IMR-90 (cell line): ENCODE data around the gene MPRIP. TPM values are rescaled to one million over a fixed set of nuclear protein-coding genes. Genes with fewer than 3 reads are reported as not detected.

Experiments used
- ATAC-seq: fragments of 200-7000 bp; cut with Tn5 transposase; 2 replicates; pipeline ENCODE4 v1.9.1; 2020; ENCODE audit warnings: low read depth, mild to moderate bottlenecking, moderate library complexity
- BruUV-seq: library from RNA; stranded (reverse); fragments of 400-500 nt; replicated peaks from 2 replicates; lab custom pipeline; 2021; lab: Mats Ljungman, UMichigan
- CTCF ChIA-PET: fragments of 300-600 bp; formaldehyde crosslinking; extraction: SDS; loops from one replicate; lab custom pipeline; 2021; ENCODE audit warnings: antibody characterized with exemption; lab: Yijun Ruan, JAX
- POLR2A ChIA-PET: fragments of 300-600 bp; sonication (Branson Sonifier 250); formaldehyde crosslinking; loops from one replicate; lab custom pipeline; 2022; ENCODE audit warnings: antibody characterized with exemption; ENCODE audit not compliant: unreplicated experiment; lab: Charles Lee
- DNase-seq: peaks from one replicate; pipeline ENCODE4 v3.0.0; 2013
- H2AFZ ChIP-seq: replicated peaks from 2 replicates; pipeline ENCODE3; 2013; ENCODE audit warnings: low read length, mild to moderate bottlenecking; ENCODE audit not compliant: poor library complexity
- H2AK5ac ChIP-seq: 2 replicates; pipeline ENCODE4 v1.6.1; 2013; ENCODE audit warnings: low read depth, low read length, inconsistent platforms
- H2AK9ac ChIP-seq: replicated peaks from 2 replicates; pipeline ENCODE3; 2013; ENCODE audit warnings: mild to moderate bottlenecking, low read depth, low read length, moderate library complexity; ENCODE audit not compliant: poor library complexity
- H2BK120ac ChIP-seq: 2 replicates; pipeline ENCODE4 v1.6.1; 2013; ENCODE audit warnings: low read depth, low read length, inconsistent platforms
- H2BK15ac ChIP-seq: 3 replicates; pipeline ENCODE4 v1.6.1; 2013; ENCODE audit warnings: low read depth, low read length, inconsistent platforms
- H2BK20ac ChIP-seq: 2 replicates; pipeline ENCODE4 v1.6.1; 2013; ENCODE audit warnings: low read depth, mild to moderate bottlenecking, inconsistent platforms, low read length, moderate library complexity
- H2BK5ac ChIP-seq: 2 replicates; pipeline ENCODE4 v1.6.1; 2013; ENCODE audit warnings: mild to moderate bottlenecking, low read depth, low read length, inconsistent platforms; ENCODE audit not compliant: poor library complexity, severe bottlenecking
- H3K14ac ChIP-seq: replicated peaks from 2 replicates; pipeline ENCODE4 v1.6.1; 2013; ENCODE audit warnings: low read depth, low read length, inconsistent platforms
- H3K18ac ChIP-seq: 2 replicates; pipeline ENCODE4 v1.6.1; 2013; ENCODE audit warnings: low read depth, low read length, control low read depth
- H3K23ac ChIP-seq: 2 replicates; pipeline ENCODE4 v1.6.1; 2013; ENCODE audit warnings: low read depth, low read length, inconsistent platforms
- H3K27ac ChIP-seq: 2 replicates; pipeline ENCODE4 v1.5.1; 2013; ENCODE audit warnings: mild to moderate bottlenecking, control low read depth, low read length; ENCODE audit not compliant: insufficient read depth
- H3K27me3 ChIP-seq: 2 replicates; pipeline ENCODE4 v1.6.1; 2013; ENCODE audit warnings: low read length; ENCODE audit not compliant: control insufficient read depth, insufficient read depth
- H3K36me3 ChIP-seq: 2 replicates; pipeline ENCODE4 v1.6.1; 2013; ENCODE audit warnings: low read length, mixed read lengths; ENCODE audit not compliant: control insufficient read depth, insufficient read depth
- H3K4ac ChIP-seq: 2 replicates; pipeline ENCODE4 v1.6.1; 2013; ENCODE audit warnings: low read depth, low read length, inconsistent platforms
- H3K4me1 ChIP-seq: 2 replicates; pipeline ENCODE4 v1.6.1; 2013; ENCODE audit warnings: low read length, mixed read lengths; ENCODE audit not compliant: control insufficient read depth, insufficient read depth
- H3K4me2 ChIP-seq: 2 replicates; pipeline ENCODE4 v1.6.1; 2013; ENCODE audit warnings: low read depth, mild to moderate bottlenecking, control low read depth, low read length, moderate library complexity
- H3K4me3 ChIP-seq: 2 replicates; pipeline ENCODE4 v1.5.1; 2013; ENCODE audit warnings: low read depth, mild to moderate bottlenecking, control low read depth, low read length, moderate library complexity; ENCODE audit not compliant: insufficient read depth
- H3K56ac ChIP-seq: 2 replicates; pipeline ENCODE4 v1.6.1; 2013; ENCODE audit warnings: low read length, inconsistent platforms; ENCODE audit not compliant: insufficient read depth; ENCODE audit errors: extremely low read depth
- H3K79me1 ChIP-seq, 2 experiments: 2 replicates each; pipeline ENCODE4 v1.6.1; 2013; ENCODE audit warnings: low read length in 2 of 2, inconsistent platforms in 1 of 2, low read depth in 1 of 2
- H3K9ac ChIP-seq: 2 replicates; pipeline ENCODE4 v1.6.1; 2013; ENCODE audit warnings: low read depth, low read length, control low read depth
- H3K9me1 ChIP-seq: 2 replicates; pipeline ENCODE4 v1.6.1; 2013; ENCODE audit warnings: low read length, inconsistent platforms; ENCODE audit not compliant: insufficient read depth
- H3K9me3 ChIP-seq: 2 replicates; pipeline ENCODE4 v1.6.1; 2013; ENCODE audit warnings: low read length; ENCODE audit not compliant: control insufficient read depth, insufficient read depth
- H4K20me1 ChIP-seq: 2 replicates; pipeline ENCODE4 v1.6.1; 2013; ENCODE audit warnings: low read length, inconsistent platforms; ENCODE audit not compliant: insufficient read depth
- H4K5ac ChIP-seq: 2 replicates; pipeline ENCODE4 v1.6.1; 2013; ENCODE audit warnings: mild to moderate bottlenecking, low read depth, low read length, control low read depth
- H4K8ac ChIP-seq, 2 experiments: 2 replicates each; pipeline ENCODE4 v1.6.1; 2013; ENCODE audit warnings: low read depth in 2 of 2, low read length in 2 of 2, control low read depth in 1 of 2, inconsistent platforms in 1 of 2
- H4K91ac ChIP-seq: 2 replicates; pipeline ENCODE4 v1.6.1; 2013; ENCODE audit warnings: low read depth, low read length, inconsistent platforms; ENCODE audit not compliant: insufficient read depth
- MAFK ChIP-seq: IDR thresholded peaks from 2 replicates; pipeline ENCODE4 v1.6.1; 2012; ENCODE audit warnings: low read depth, low read length, improper control_type of control experiment
- MAZ ChIP-seq: IDR thresholded peaks from 2 replicates; pipeline ENCODE4 v1.6.1; 2012; ENCODE audit warnings: low read depth, mild to moderate bottlenecking, low read length, improper control_type of control experiment, moderate library complexity, borderline replicate concordance
- POLR2A ChIP-seq: IDR thresholded peaks from 2 replicates; pipeline ENCODE4 v1.6.1; 2012; ENCODE audit warnings: mild to moderate bottlenecking, low read depth, low read length
- RCOR1 ChIP-seq: IDR thresholded peaks from 2 replicates; pipeline ENCODE4 v1.6.1; 2012; ENCODE audit warnings: mild to moderate bottlenecking, low read length, improper control_type of control experiment; ENCODE audit not compliant: insufficient replicate concordance
- RFX5 ChIP-seq: IDR thresholded peaks from 2 replicates; pipeline ENCODE4 v1.8.0; 2012; ENCODE audit warnings: low read depth, mild to moderate bottlenecking, low read length, moderate library complexity
- WGBS, 2 experiments: methylation state at CpG; one replicate each; pipeline versions ENCODE4 v1.1.5 to v1.1.7; 2013; ENCODE audit warnings: missing lambda C conversion rate in 2 of 2; ENCODE audit not compliant: insufficient read length in 1 of 2; ENCODE audit errors: extremely low coverage in 2 of 2; 5-methylcytosine and 5-hydroxymethylcytosine counted together
- dilution Hi-C: fragments of 300-500 bp; cut with HindIII; formaldehyde crosslinking; loops from one replicate; pipeline ENCODE4 v1.14.3; 2018; ENCODE audit warnings: low sequenced_read_pairs; ENCODE audit not compliant: unreplicated experiment
- in situ Hi-C: fragments of 300-500 bp; cut with MboI; formaldehyde crosslinking; loops from 3 replicates; pipeline ENCODE4 v1.14.3; 2019; ENCODE audit warnings: low sequenced_read_pairs, inconsistent platforms, mixed read lengths
- intact Hi-C: fragments of 100-400 bp; cut with micrococcal nuclease; formaldehyde crosslinking; loops from 2 replicates; pipeline ENCODE4 v1.10.0; 2022
- polyA plus RNA-seq, 3 experiments: library from polyadenylated mRNA; depleted of rRNA; stranded (reverse); fragments of >200 nt; gene quantifications; 2 replicates each; pipeline ENCODE4 v1.2.3, GENCODE V29; 2012; ENCODE audit warnings: low replicate concordance in 1 of 3
- total RNA-seq: library from RNA; depleted of rRNA; stranded (reverse); fragments of >200 nt; gene quantifications from 2 replicates; pipeline ENCODE4 v1.2.3, GENCODE V29; 2012

The MPRIP gene
- total and polyA plus RNA-seq, 2 of the 4 experiments (the other 2 are of a cell fraction): 111 to 149 TPM

DNA sequence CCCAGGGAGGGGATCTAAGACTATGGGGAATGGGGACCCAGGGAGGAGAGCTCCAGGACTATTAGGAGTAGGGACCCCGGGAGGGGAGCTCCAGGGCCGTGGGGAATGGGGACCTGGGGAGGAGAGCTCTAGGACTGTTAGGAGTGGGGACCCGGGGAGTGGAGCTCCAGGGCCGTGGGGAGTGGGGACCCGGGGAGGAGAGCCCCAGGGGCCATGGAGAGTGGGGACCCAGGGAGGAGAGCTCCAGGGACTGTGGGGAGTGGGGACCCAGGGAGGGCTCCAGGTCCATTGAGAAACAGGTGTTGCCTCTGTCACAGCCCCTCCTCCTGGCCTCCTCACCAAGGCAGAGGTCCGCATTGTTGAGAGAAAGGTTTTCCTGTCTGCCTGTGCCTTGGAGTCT lies 16.0 kb downstream of the MPRIP start:
- no peaks in the 10 kb centered on the region for H3K9me3 ChIP-seq
- ATAC-seq: no peak
- H2AFZ ChIP-seq: no peak overlapping the region
- peaks cover 6% of the 10 kb centered on the region; the same call in 1 of the 2 replicates for H3K4me1 ChIP-seq
- DNase-seq: no peak
- H2BK5ac ChIP-seq: no peak overlapping the region
- no peak overlapping the region for H4K5ac ChIP-seq
- no peak overlapping the region for H3K56ac ChIP-seq
- no peaks in the 10 kb centered on the region for H3K27me3 ChIP-seq
- no peak overlapping the region for H2BK20ac ChIP-seq
- dilution Hi-C loops (no loop called here), intact Hi-C loops (no loop called here), in situ Hi-C loops (no loop called here)
- peaks cover 8% of the 10 kb centered on the region; the same call in 1 of the 2 replicates for H3K36me3 ChIP-seq
- no peak overlapping the region for H3K9ac ChIP-seq
- H2AK5ac ChIP-seq: no peak overlapping the region
- TF ChIP-seq MAFK (no peak), RCOR1 (no peak), RFX5 (no peak), MAZ (no peak), POLR2A (no peak)
- peaks cover 52% of the 10 kb centered on the region for H3K9me1 ChIP-seq
- H3K79me1 ChIP-seq: peaks cover 22 to 95% of the 10 kb centered on the region in 2 experiments
- 84% methylated on average over 3 of the region's 6 CpGs; no CpG with 5 or more reads in 1 of the 2 experiments for WGBS, 2 experiments
- no TSS peak for BruUV-seq
- no peak overlapping the region for H3K27ac ChIP-seq
- no peak overlapping the region for H3K4me2 ChIP-seq
- POLR2A ChIA-PET: no interaction called here
- no peak overlapping the region for H4K91ac ChIP-seq
- no peak overlapping the region for H3K4me3 ChIP-seq
- H3K18ac ChIP-seq: no peak overlapping the region
- no peak overlapping the region for H3K4ac ChIP-seq
- no peak overlapping the region for H3K14ac ChIP-seq
- H2BK15ac ChIP-seq: no peak overlapping the region
- no peak overlapping the region for H2BK120ac ChIP-seq
- no peak overlapping the region for H4K8ac ChIP-seq
- H2AK9ac ChIP-seq: no peak overlapping the region
- peaks cover 98% of the 10 kb centered on the region for H4K20me1 ChIP-seq
- CTCF ChIA-PET: no interaction called here
- H3K23ac ChIP-seq: no peak overlapping the region
